GM21619 (cell line): ENCODE measurements around the gene SHTN1.

Source experiments
- ATAC-seq: cut with Tn5 transposase; IDR thresholded peaks from one replicate; pipeline ENCODE4 v1.9.1; 2021; ENCODE audit not compliant: unreplicated experiment

SHTN1 gene

DNA sequence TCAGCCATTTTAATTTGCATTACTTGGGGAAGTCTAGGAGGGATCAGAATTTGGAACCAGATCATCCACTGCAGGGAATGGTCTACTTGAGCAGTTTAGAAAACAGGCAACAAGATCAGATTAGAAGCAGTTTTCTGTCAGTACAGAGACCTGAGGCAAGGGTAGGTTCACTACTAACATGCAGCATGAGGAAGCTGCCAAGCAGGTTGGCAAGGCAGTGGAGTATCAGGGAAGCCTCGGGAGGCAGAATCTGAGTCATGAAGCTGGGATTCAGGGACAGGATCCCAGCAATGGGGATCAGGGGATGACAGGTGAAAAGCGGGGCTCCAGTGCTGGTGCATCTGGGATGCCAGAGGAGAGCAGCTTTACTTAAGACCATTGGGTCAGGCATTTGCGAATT, 127.6 kb downstream of the SHTN1 start:
- no peak for ATAC-seq

DNA sequence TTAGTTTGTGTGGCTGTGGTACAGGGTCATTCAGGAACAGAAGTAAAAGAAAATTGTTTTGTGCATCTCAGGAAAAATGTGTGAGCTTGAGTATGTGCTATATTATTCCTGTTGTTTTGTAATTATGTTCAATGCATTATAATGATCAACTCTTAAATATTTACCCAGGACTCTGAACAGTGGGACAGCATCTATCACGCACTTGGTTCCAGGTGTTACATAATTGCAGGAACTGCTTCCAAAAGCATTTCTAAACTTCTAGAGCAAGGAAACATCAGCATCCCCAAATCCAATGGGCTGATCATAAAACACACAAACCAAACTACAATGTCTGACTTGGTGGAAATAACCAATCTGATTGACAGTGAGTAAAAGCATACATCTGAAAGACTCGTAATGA, 129.1 kb downstream of the SHTN1 start:
- ATAC-seq, result no peak

DNA sequence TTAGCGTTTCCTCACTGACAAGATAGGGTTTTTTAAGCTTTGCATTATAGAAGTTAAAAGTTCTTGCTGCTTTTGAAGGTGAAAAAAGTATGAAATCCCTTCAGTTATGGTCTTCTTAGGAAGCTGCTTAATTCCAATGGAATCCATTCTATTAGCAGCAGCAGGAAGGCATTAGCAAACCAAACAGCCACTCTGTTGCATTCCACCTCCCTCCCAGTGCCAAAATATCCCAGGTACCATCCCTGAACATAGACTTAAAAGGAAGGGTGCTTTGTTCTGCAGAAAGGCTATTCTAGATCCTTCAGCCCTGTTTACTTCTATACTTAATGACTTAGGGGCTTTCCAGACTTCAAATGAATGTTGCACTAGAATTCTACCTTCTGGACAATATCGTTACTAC, 131.9 kb downstream of the SHTN1 start:
- no peak for ATAC-seq

DNA sequence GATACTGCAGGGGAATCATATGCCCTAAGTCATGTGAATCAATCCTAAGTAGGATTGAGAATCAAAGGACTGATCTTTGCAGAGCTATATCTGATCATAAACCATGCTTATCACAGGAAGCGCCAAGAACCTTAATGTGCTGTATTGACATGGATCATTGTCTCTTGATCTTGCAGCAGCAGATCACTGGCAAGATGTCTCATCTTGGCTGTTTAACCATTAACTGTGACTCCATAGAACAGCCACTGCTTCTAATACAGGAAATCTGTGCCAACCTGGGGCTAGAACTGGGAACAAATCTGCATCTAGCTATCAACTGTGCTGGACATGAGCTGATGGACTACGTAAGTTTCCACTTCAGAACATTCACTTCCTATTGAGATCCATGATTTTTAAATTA, 134.0 kb downstream of the SHTN1 start:
- ATAC-seq, result no peak

DNA sequence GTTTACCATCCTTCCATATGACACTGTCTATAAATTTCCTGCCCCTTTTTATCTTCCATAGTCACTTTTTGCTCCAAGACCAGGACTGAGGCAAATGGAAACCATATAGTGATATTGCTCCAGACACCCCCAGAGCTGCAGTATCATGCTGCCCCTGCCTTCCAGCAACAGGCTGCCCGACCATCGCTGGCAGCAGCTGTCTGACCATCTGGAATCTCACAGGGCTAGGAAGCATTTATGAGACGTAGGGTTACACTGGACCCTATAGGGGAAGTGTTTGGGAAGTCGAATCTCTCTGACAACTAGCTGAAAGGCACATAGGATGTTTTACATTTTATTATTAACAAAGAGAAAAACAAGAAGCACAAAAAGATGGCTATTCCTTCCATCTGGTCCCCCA, 136.3 kb downstream of the SHTN1 start:
- no peak for ATAC-seq

- ATAC-seq, result no peak
Observed at GRCh38 chr10:116868198-116868676, 136.8 kb downstream of the SHTN1 start.

GRCh38 chr10:116866987-116867595, 137.9 kb downstream of the SHTN1 start:
- no peak for ATAC-seq

DNA sequence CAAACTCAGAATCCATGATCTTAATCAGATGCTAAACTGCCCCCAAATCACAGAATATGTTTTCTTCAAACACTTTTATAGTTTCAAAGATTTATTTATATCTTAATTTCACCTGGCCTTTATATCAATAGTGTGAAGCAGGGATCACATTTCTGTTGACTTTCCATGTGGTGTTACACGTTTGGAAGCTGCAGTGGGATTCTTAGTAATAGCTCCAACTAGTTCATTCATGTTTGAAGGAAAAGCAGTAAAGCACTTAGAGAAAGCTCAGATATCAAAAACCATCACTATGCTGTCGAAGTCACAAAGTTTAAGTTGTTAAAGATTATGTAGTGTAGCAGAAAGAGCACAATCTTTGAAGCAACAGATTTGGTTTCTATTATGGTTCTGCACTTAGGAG, 138.9 kb downstream of the SHTN1 start:
- no peak for ATAC-seq

- no peak for ATAC-seq
Observed at GRCh38 chr10:116864436-116864835, 140.6 kb downstream of the SHTN1 start.

- ATAC-seq, result no peak
Observed at GRCh38 chr10:116861796-116862195, 143.2 kb downstream of the SHTN1 start.

- no peak for ATAC-seq
Observed at GRCh38 chr10:116857156-116857555, 147.8 kb downstream of the SHTN1 start.

DNA sequence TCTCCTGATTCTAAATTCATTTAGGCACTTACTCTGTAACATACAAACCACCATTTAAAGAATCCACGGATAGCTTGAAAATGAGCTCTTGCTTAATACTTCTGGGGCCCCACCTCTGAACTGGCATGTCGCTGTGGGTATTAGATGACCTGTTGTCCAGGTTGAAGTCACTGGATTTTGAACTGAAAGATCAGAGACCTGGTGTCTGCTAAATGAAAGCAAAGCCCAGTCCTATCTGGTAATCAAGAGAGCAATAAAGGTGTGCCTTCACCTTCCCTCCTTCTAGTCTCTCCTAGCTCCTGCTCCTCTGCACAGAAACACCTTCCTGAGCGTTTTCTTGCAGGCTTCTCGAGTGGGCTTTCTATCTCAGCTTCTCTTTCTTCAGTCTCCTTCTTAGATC, 151.3 kb downstream of the SHTN1 start:
- ATAC-seq, result no peak

DNA sequence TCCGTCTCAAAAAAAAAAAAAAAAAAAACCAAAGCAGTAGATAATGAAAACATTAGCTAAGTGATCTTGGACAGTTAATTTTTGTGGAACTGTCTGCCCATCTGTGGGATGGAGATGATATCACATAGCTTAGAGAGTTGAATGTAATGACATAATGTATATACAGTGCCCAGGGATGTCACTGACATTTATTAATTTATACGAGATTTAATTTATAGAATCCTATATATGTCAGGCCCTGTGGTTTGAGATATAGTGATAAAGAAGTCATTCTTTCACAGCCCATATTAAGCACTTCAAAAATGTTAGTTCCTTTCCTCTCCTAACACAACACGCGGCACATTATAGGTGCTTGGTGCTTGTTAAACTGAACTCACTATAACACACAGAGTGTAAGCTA, 151.7 kb downstream of the SHTN1 start:
- ATAC-seq, result no peak

DNA sequence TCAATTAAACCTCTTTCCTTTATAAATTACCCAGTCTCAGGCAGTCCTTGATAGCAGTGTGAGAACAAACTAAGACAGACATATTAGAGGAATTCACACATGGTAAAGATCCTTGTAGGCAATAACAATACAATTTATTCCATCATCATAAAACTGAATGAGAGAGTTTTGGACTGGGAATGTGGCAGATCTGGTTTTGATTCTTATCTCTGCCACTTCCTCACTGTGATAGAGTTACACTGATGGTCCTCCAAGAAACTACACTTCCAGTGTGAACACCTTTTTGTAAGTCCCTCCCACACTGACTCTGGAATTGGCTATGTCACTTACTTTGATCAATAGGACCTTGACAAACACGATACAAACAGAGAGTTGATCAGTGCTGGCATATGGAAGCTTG, 152.7 kb downstream of the SHTN1 start:
- no peak for ATAC-seq

- ATAC-seq, result no peak
Observed at GRCh38 chr10:116850058-116850611, 154.9 kb downstream of the SHTN1 start.

GRCh38 chr10:116849248-116850057, 155.5 kb downstream of the SHTN1 start, which contains the start of gene ENO4:
Gene ENO4 (plus strand): TSS chr10:116849499. CDS start chr10:116849567, 68 bp downstream.
- ATAC-seq, result peak; percentile 51

DNA sequence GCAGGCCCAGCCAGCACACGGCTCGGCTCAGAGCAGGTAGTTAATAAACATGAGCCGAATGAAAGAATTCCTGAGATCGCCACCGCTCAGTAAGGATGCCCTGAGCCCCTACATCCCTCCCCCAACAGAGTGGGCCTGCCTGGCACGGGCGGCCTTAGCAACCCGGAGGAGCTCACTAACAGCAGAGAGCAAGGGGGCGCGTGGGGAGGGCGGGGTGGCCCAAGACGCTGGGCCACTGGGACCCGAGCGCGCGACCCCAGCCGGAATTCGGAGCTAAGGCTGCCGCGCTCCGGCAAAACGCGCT, 156.1 kb downstream of the SHTN1 start:
- no peak for ATAC-seq

DNA sequence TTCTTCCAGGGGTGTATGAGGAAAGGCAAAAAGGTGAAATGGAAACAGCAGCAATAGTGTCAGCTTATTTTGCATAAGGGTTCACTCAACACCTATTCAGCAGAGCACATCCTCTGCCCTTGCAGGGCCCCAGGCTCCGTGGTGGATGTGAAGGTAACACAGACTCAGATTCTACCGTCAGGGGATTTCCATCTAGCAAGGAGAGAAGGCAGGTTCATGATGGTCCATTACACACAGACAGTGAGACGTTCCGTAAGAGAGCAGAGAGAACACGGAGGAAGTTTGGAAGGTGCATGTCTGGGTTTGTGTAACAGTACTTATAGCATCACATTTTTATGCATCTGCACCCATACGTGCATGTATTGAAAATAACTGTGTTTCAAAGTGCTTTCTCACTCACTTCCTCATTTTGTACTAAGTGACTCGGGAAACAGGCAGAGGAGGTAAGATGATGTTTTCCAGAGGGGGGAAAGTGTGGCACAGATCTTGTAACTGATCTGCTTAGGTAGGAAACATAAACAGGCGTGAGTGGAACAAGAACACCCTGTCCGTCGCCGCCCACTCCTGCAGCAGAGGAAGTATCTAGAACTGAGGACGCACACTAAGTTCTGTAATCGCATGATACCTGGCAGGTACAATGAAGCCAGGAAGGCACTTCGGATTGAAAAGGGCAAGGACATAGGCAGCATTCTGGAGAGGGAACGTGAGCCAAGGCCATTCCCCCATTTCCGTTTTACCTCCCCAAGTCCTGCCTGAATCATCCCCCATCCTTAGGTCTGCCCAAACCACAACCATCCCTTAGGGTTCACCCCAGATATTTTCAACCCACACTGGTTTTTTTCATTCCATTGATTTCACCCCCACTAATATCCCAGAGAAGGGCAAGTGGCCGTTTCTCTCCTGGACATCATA, 156.7 kb downstream of the SHTN1 start:
- ATAC-seq, result peak; percentile 61

GRCh38 chr10:116845823-116846222, 159.2 kb downstream of the SHTN1 start:
- no peak for ATAC-seq

GRCh38 chr10:116840389-116841075, 164.5 kb downstream of the SHTN1 start:
- no peak for ATAC-seq
